NT2/D1 (cell line): ENCODE results near the gene PMM2.

ENCODE experiments used
- SUZ12 ChIP-seq: IDR thresholded peaks from 2 replicates; pipeline ENCODE4 v1.6.1; 2011; ENCODE audit not compliant: insufficient read length, insufficient read depth; ENCODE audit errors: extremely low read depth
- YY1 ChIP-seq: IDR thresholded peaks from 2 replicates; pipeline ENCODE4 v1.6.1; 2011; ENCODE audit not compliant: insufficient read length, insufficient read depth
- ZNF274 ChIP-seq: IDR thresholded peaks from 2 replicates; pipeline ENCODE4 v1.6.1; 2011; ENCODE audit warnings: mild to moderate bottlenecking, low read depth, low read length

- TF ChIP-seq YY1 (no peak), ZNF274 (no peak), SUZ12 (no peak)
These were observed 92.9 kb downstream of the PMM2 start for GRCh38 chr16:8890549-8890921.
